ENCODE data around the gene HOXA6. TPM values are rescaled to one million over a fixed set of nuclear protein-coding genes. Genes with fewer than 3 reads are reported as not detected.

Gene HOXA6
- total and polyA plus RNA-seq, 9 of the 15 experiments (the other 6 are each of a cell fraction or from before 2014, with no cell fraction given): not detected

- TF ChIP-seq ZFP1 (CRISPR knock-in tag; IDR thresholded peaks at IDR 0.05) (no peak), CBX8 (IDR thresholded peaks at IDR 0.05; ENCODE audit: borderline replicate concordance, extremely low read depth, low read depth, low read length, poor library complexity, severe bottlenecking) (peak; percentile 33), ADNP (tag; IDR thresholded peaks at IDR 0.05) (no peak), FOXK1 (CRISPR knock-in tag; IDR thresholded peaks at IDR 0.05; ENCODE audit: borderline replicate concordance) (no peak)
- Histone ChIP-seq H4K20me1 (replicated peaks; ENCODE audit: control insufficient read depth, insufficient read depth, low read length) (no peaks in the 10 kb centered on the region), H3K4me2 (ENCODE audit: insufficient read depth, low read length) (no peak overlapping the region), H3K36me3 (ENCODE audit: control insufficient read depth, insufficient read depth, low read length) (no peaks in the 10 kb centered on the region), H3K9me3 (replicated peaks; ENCODE audit: control insufficient read depth, insufficient read depth, low read depth, low read length) (no peaks in the 10 kb centered on the region), H3K79me2 (ENCODE audit: control insufficient read depth, insufficient read depth, low read length) (no peaks in the 10 kb centered on the region), H3K4me1 (replicated peaks in 1 of 2; ENCODE audit: control insufficient read depth in 2 of 2, insufficient read depth in 2 of 2, low read length in 2 of 2) (peaks cover 0 to 17% of the 10 kb centered on the region in 2 experiments; a peak in 2 of 5 replicates), H3K9me1 (ENCODE audit: control insufficient read depth, insufficient read depth, low read length) (no peaks in the 10 kb centered on the region), H3K9ac (ENCODE audit: insufficient read depth in 1 of 2, low read depth in 2 of 2, low read length in 2 of 2) (no peak overlapping the region), H3K4me3 (no peak overlapping the region), H3K27me3 (ENCODE audit: control insufficient read depth in 2 of 2, insufficient read depth in 2 of 2, low read length in 2 of 2) (peaks cover 65 to 82% of the 10 kb centered on the region in 2 experiments), H3K27ac (ENCODE audit: extremely low read depth, low read depth, low read length) (no peak overlapping the region), H2AFZ (ENCODE audit: low read depth, low read length) (no peak overlapping the region)
- WGBS (ENCODE audit: insufficient coverage, low coverage, missing lambda C conversion rate): 2% methylated on average over 8 of the region's 8 CpGs
- intact Hi-C loops (cut with micrococcal nuclease): no loop called here
- ATAC-seq: no peak
- no peak for DNase-seq (ENCODE audit: extremely low read depth in 1 of 4, low spot score in 3 of 4)
- in situ Hi-C loops (cut with MboI): no loop called here
- ChIA-PET POLR2A (interaction anchor here (0.6 to 0.8 kb wide), 3 partner anchors 9 to 1177 kb away, joined by 3 read pairs; no protein-coding TSS in a partner anchor), CTCF (ENCODE audit: low intra/inter-chr PET ratio) (no interaction called here)
- FAIRE-seq: no peak
- no TSS peak for BruUV-seq (replicated peaks)
Measured at GRCh38 chr7:27099453-27100370, 47.9 kb downstream of the HOXA6 start.
